Measurements from ENCODE around the gene TPRN. TPM values are rescaled to one million over a fixed set of nuclear protein-coding genes. Genes with fewer than 3 reads are reported as not detected.

The TPRN gene
- polyA plus RNA-seq, 1 donor from 2014 or later, result 8.1 TPM

DNA sequence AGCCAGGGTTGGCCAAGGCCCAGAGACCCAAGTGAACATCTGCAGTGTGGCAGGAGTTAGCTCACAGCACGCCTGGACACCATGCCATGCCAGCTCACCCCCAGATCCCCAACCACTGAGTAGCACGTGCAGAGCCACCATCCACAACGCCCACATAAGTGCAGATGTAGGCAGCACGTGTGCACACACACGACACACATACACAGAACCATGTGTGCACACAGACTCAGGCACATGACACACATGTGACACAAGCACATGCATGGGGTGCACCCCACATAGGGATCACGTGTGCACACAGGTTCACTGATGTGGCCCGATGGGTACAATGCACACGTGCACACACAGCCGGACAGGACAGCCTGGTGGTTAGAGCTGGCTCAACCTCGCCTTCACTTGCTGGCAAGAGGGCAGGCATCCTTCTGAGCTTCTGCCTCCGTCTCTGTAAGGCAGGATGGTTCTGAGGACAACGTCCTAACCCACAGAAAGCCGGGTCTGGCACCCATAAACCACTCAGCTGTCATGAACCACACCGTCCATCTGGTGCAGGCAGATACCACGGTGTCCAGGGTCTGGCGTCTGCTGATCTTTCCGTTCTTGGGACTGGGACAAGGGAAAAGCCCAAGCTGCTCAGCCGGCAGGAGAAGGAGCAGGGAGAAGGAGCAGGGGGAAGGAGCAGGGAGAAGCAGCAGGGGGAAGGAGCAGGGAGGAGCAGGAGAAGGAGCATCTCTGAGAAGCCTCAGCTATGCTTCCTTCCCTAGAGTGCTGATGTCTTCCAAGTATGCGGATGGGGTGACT lies 42.7 kb downstream of the TPRN start:
- H3K4me2 ChIP-seq (ENCODE audit: low read length), result no peak overlapping the region
- no peak for TF ChIP-seq RAD21 (conservative IDR thresholded peaks at IDR 0.05)
- TF ChIP-seq POLR2AphosphoS5 (IDR thresholded peaks at IDR 0.05), result no peak
- TF ChIP-seq, protein P1, sequence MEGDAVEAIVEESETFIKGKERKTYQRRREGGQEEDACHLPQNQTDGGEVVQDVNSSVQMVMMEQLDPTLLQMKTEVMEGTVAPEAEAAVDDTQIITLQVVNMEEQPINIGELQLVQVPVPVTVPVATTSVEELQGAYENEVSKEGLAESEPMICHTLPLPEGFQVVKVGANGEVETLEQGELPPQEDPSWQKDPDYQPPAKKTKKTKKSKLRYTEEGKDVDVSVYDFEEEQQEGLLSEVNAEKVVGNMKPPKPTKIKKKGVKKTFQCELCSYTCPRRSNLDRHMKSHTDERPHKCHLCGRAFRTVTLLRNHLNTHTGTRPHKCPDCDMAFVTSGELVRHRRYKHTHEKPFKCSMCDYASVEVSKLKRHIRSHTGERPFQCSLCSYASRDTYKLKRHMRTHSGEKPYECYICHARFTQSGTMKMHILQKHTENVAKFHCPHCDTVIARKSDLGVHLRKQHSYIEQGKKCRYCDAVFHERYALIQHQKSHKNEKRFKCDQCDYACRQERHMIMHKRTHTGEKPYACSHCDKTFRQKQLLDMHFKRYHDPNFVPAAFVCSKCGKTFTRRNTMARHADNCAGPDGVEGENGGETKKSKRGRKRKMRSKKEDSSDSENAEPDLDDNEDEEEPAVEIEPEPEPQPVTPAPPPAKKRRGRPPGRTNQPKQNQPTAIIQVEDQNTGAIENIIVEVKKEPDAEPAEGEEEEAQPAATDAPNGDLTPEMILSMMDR (IDR thresholded peaks at IDR 0.05; ENCODE audit: poor library complexity, severe bottlenecking), result no peak
- TF ChIP-seq SMC3 (conservative IDR thresholded peaks at IDR 0.05; ENCODE audit: poor library complexity), result no peak
- no peak for TF ChIP-seq EZH2 (IDR thresholded peaks at IDR 0.05; ENCODE audit: borderline replicate concordance, insufficient read depth, low read length, poor library complexity, severe bottlenecking)
- TF ChIP-seq MXI1 (conservative IDR thresholded peaks at IDR 0.05; ENCODE audit: poor library complexity, severe bottlenecking), result no peak
- no peak for TF ChIP-seq EP300 (conservative IDR thresholded peaks at IDR 0.05; ENCODE audit: poor library complexity, severe bottlenecking)
- TF ChIP-seq TAF1 (IDR thresholded peaks at IDR 0.05; ENCODE audit: low read depth), result no peak
- TF ChIP-seq, protein P2, sequence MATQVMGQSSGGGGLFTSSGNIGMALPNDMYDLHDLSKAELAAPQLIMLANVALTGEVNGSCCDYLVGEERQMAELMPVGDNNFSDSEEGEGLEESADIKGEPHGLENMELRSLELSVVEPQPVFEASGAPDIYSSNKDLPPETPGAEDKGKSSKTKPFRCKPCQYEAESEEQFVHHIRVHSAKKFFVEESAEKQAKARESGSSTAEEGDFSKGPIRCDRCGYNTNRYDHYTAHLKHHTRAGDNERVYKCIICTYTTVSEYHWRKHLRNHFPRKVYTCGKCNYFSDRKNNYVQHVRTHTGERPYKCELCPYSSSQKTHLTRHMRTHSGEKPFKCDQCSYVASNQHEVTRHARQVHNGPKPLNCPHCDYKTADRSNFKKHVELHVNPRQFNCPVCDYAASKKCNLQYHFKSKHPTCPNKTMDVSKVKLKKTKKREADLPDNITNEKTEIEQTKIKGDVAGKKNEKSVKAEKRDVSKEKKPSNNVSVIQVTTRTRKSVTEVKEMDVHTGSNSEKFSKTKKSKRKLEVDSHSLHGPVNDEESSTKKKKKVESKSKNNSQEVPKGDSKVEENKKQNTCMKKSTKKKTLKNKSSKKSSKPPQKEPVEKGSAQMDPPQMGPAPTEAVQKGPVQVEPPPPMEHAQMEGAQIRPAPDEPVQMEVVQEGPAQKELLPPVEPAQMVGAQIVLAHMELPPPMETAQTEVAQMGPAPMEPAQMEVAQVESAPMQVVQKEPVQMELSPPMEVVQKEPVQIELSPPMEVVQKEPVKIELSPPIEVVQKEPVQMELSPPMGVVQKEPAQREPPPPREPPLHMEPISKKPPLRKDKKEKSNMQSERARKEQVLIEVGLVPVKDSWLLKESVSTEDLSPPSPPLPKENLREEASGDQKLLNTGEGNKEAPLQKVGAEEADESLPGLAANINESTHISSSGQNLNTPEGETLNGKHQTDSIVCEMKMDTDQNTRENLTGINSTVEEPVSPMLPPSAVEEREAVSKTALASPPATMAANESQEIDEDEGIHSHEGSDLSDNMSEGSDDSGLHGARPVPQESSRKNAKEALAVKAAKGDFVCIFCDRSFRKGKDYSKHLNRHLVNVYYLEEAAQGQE (IDR thresholded peaks at IDR 0.05; ENCODE audit: borderline replicate concordance), result no peak
- no peaks in the 10 kb centered on the region for H3K36me3 ChIP-seq (ENCODE audit: insufficient read depth, low read length)
- no peak overlapping the region for H3K9ac ChIP-seq (ENCODE audit: low read length)
- H3K9me2 ChIP-seq (ENCODE audit: insufficient read depth, low read length), result no peaks in the 10 kb centered on the region
- no peaks in the 10 kb centered on the region for H3K79me2 ChIP-seq (replicated peaks; ENCODE audit: insufficient read depth, low read length)
- no peak overlapping the region for H3K27ac ChIP-seq (ENCODE audit: low read length)
- H4K20me1 ChIP-seq (ENCODE audit: insufficient read depth), result no peaks in the 10 kb centered on the region
- H3F3A ChIP-seq (ENCODE audit: insufficient read depth, low read length, poor library complexity, severe bottlenecking), result no peaks in the 10 kb centered on the region
- no peak overlapping the region for H2AFZ ChIP-seq (ENCODE audit: low read depth, low read length)
- H3K9me3 ChIP-seq (ENCODE audit: low read length), result no peaks in the 10 kb centered on the region
- no peak overlapping the region for H3K4me3 ChIP-seq (ENCODE audit: low read length)
- H3K27me3 ChIP-seq (ENCODE audit: insufficient read depth, low read depth, low read length), result peaks cover 76% of the 10 kb centered on the region

DNA sequence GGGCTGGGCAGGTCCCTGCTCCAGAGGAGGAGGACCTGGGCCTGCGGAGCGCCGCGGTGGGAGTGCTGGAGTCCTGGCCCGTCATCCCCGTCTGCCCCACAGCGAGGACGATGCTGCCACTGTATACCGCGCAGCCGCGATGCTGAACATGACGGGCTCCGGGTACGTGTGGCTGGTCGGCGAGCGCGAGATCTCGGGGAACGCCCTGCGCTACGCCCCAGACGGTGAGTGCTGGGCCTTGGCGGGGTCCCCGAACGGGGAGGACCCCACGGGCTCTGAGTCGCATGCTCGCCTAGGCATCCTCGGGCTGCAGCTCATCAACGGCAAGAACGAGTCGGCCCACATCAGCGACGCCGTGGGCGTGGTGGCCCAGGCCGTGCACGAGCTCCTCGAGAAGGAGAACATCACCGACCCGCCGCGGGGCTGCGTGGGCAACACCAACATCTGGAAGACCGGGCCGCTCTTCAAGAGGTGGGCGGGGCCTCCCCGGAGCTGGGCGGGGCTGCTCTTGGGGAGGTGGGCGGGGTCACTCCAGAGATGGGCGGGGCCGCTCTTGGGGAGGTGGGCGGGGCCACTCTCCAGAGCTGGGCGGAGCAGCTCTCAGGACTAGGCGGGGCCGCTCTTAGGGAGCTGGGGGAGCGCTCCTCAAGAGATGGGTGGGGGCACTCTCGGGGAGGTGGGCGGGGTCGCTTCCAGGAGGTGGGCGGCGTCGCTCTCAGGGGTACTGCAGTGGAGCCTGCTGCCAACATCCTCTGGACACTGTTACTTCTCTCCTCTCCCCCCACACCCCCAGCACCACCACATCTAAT lies 43.8 kb downstream of the TPRN start:
- no peaks in the 10 kb centered on the region for H4K20me1 ChIP-seq (ENCODE audit: insufficient read depth)
- H3K79me2 ChIP-seq (replicated peaks; ENCODE audit: insufficient read depth, low read length), result no peaks in the 10 kb centered on the region
- H3K27me3 ChIP-seq (ENCODE audit: insufficient read depth, low read depth, low read length), result peaks cover 65% of the 10 kb centered on the region
- H3K9me3 ChIP-seq (ENCODE audit: low read length), result no peaks in the 10 kb centered on the region
- no peak overlapping the region for H3K4me2 ChIP-seq (ENCODE audit: low read length)
- no peak overlapping the region for H2AFZ ChIP-seq (ENCODE audit: low read depth, low read length)
- no peak overlapping the region for H3K9ac ChIP-seq (ENCODE audit: low read length)
- H3K4me3 ChIP-seq (ENCODE audit: low read length), result peak overlapping the region; percentile 54
- TF ChIP-seq POLR2AphosphoS5 (IDR thresholded peaks at IDR 0.05) (no peak), SMC3 (conservative IDR thresholded peaks at IDR 0.05; ENCODE audit: poor library complexity) (no peak), TAF1 (IDR thresholded peaks at IDR 0.05; ENCODE audit: low read depth) (no peak), EZH2 (IDR thresholded peaks at IDR 0.05; ENCODE audit: borderline replicate concordance, insufficient read depth, low read length, poor library complexity, severe bottlenecking) (no peak), EP300 (conservative IDR thresholded peaks at IDR 0.05; ENCODE audit: poor library complexity, severe bottlenecking) (no peak), RAD21 (conservative IDR thresholded peaks at IDR 0.05) (no peak), MXI1 (conservative IDR thresholded peaks at IDR 0.05; ENCODE audit: poor library complexity, severe bottlenecking) (no peak)
- TF ChIP-seq, protein P1 (IDR thresholded peaks at IDR 0.05; ENCODE audit: poor library complexity, severe bottlenecking), result no peak
- TF ChIP-seq, protein P2 (IDR thresholded peaks at IDR 0.05; ENCODE audit: borderline replicate concordance), result no peak
- no peaks in the 10 kb centered on the region for H3K9me2 ChIP-seq (ENCODE audit: insufficient read depth, low read length)
- no peak overlapping the region for H3K27ac ChIP-seq (ENCODE audit: low read length)
- no peaks in the 10 kb centered on the region for H3K36me3 ChIP-seq (ENCODE audit: insufficient read depth, low read length)
- H3F3A ChIP-seq (ENCODE audit: insufficient read depth, low read length, poor library complexity, severe bottlenecking), result no peaks in the 10 kb centered on the region
